ENCODE data around the gene TMEM242.
"Not testable (repeated sequence)": the region's sequence is repeated elsewhere in the genome, so short reads cannot be mapped to it uniquely, and the experiment has no call there.

The TMEM242 gene

GRCh38 chr6:157323255-157323965 is at the start of gene TMEM242:
TMEM242 (minus strand) TSS chr6:157323519; CDS start chr6:157323499, 20 bp downstream.
- DNase-seq: peak; percentile 90

GRCh38 chr6:157372501-157373280 is 49.4 kb upstream of the TMEM242 start:
- no peak for DNase-seq

DNA sequence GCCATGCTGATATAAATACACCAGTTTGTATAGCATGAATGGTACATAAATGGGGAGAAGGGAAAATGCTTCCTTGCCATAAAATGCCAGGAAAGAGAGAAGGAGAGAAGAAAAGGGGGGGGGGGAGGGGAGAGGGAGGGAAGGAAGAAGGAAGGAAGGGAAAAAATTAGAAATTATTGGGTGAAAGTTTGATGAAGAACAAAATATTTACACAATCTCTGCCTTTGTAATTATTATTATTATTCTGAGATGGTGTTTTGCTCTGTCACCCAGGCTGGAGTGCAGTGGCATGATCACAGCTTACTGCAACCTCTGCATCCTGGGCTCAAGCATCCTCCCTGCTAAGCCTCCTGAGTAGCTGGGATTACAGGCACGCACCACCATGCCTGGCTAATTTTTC is 47.4 kb upstream of the TMEM242 start:
- DNase-seq: no peak

- DNase-seq: no peak
Measured at GRCh38 chr6:157368359-157369049, 45.2 kb upstream of the TMEM242 start.

DNA sequence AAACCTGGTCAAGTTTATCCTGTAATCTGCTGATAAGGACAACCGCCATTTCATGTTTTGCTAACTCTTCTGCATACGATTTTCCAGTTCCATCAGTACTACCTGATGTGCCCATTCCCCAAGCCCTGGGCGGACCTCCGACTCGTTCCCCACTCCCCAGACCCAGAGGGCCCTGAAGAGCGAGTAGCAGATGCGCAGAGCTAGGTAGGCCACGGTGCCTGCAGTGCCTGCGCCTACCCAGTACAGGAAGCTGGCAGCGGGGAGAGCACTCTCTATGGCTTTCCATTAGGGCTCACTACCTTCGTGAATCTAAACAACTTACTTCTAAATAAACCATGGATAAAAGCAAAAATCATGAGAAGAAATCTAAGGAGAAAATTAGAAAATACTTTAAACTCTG is 43.3 kb upstream of the TMEM242 start:
- DNase-seq: no peak

DNA sequence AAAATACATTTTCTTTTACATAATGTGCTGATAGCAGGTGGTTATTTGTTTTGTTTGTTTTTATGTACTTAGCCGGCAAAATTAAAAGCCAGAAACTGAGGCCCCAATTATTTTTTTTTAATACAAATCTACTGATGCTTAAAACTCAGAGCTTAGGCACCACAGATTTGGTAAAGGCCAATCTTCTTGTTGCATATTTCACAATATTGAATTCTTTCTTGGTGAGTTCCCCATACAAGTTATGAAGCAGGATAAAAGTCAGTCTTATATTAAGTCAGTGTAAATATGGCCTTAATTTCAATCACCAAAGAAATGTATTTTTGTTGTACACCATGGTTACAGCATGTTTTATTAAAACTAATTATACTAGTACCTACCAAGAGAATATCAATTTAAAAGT is 41.4 kb upstream of the TMEM242 start:
- DNase-seq: no peak

- DNase-seq: no peak
Measured at GRCh38 chr6:157361886-157362285, 38.6 kb upstream of the TMEM242 start.

- DNase-seq: no peak
Measured at GRCh38 chr6:157358287-157358686, 35.0 kb upstream of the TMEM242 start.

DNA sequence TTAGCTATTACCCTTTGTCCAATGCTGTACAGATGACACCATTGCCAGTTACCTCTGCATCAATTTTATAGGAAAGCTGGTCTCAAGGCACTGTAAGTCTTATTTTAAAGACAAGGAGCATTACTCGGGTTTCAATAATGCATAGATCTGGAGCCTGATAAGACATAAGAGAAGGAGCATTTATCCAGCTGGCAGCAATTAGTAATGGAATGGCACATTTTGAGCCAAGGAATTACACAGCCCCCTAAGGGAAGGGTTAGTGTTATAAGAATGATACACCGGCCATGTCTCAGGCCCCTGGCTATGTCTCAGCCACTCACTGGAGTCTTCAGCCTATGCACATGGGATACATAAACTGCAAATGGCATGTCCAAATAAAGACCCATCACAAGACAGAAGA is 23.1 kb upstream of the TMEM242 start:
- no peak for DNase-seq

DNA sequence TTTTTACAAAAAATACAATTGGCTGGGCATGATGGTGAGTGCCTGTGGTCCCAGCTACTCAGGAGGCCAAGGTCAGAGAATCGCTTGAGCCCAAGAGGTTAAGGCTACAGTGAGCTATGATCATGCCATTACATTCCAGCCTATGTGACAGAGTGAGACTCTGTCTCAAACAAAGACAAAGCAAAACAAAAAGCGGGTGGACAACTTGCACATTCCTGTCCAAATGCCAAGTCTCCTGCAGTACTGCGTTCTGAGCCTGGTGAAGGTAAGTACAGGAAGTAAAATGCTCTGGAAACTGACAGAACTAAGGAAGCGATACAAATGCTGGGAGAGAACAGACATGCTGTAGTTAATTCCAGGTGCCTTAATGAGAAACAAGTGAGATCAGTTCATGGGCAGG is 20.4 kb upstream of the TMEM242 start:
- no peak for DNase-seq

GRCh38 chr6:157339432-157339831 is 16.1 kb upstream of the TMEM242 start:
- no peak for DNase-seq

DNA sequence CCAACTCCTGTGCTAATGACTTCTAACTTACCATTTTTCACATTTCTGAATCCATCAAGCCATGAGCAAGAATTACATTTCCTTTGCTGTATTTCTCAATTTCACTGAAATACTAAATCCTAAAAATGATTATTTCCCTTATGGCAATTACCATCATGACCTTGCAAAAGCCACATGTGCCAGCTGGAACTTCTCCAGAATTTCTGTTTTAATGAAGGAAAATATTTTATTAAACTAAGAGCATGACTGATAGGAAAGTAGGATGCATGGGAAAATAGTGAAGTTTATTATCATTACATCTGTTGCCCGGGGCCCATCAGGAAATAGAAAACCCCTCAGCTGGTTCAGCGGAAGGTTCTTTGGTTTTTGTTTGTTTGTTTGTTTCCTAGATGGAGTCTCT is 14.4 kb upstream of the TMEM242 start:
- no peak for DNase-seq

- DNase-seq: not testable (repeated sequence)
Measured at GRCh38 chr6:157337276-157337675, 14.0 kb upstream of the TMEM242 start.

DNA sequence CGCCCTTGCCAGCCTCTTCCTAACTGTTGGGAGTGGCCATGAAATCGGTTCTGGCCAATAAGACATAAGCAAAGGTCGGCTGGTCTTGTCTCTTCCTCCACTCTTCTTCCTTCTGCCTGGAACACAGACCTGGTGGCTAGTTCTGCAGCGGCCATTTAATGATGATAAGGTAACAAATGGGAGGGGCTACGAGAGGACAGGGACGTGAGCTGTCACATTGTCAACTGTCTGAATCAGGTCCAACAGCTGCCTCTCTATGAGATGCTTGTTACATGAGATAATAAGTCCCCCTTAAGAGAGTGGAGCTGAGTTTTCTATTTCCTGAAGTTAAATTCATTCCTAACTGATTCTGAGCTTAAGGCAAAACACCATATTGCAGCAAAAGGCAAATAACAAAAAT is 12.5 kb upstream of the TMEM242 start:
- no peak for DNase-seq

GRCh38 chr6:157333956-157334355 is 10.6 kb upstream of the TMEM242 start:
- no peak for DNase-seq

DNA sequence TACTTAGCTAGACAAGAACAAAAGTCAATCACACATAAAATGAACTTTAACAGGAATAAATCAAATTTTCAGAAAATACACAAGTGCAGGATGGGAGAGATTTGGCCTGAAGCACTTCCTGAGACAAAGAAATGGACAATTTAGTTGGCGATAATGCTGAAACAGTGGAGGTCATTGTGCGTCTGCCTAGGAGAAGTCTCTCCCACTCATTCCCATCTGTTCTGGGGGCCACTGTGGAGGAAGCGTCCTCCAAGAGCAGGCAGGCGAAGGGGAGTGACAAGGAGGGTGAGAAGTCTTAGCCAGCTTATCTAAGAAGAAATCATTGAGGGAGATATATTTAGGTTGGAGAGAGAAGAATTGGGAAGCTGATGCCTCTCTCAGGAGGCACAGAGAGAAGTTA is 10.2 kb upstream of the TMEM242 start:
- DNase-seq: no peak

GRCh38 chr6:157332813-157333212 is 9.5 kb upstream of the TMEM242 start:
- no peak for DNase-seq

DNA sequence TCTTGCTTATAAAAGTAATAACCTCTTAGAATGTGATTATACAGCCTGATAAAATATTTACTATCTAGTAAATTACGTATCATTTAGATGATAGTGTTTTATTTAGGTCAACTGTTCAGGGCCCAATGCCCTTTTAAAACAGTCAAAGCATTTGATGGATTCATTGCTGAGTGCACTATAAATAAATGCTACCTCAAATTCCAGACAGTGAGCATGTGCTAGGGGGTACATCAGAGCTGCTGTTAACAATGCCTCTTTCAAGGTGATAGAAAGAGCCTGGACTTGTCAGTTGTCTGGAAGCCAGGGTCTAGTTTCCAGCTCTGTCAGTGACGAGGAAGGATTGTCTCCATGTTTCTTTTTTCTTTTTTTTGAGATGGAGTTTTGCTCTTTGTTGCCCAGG is 7.5 kb upstream of the TMEM242 start:
- DNase-seq: no peak

- no peak for DNase-seq
Measured at GRCh38 chr6:157329829-157330228, 6.5 kb upstream of the TMEM242 start.

GRCh38 chr6:157328108-157328692 is 4.9 kb upstream of the TMEM242 start:
- DNase-seq: no peak

DNA sequence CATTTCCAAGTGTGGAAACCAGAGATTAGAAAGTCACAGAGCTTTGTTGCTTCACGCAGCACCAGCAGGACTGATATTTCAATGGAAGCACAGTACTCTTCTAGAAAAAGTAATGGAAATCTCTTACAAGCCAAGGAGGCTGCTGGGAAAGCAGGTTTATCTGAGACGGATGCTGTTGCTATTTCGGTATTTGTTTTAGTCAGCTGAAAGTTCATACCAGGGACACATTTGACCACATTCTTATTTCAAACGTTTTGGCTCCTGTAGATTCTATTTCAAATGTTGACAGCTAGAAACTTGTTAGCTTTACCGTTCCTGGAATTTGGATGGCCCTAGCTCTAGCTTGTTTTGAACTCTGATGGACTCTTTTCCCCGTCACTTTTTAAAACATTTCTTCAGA is 3.7 kb upstream of the TMEM242 start:
- no peak for DNase-seq

DNA sequence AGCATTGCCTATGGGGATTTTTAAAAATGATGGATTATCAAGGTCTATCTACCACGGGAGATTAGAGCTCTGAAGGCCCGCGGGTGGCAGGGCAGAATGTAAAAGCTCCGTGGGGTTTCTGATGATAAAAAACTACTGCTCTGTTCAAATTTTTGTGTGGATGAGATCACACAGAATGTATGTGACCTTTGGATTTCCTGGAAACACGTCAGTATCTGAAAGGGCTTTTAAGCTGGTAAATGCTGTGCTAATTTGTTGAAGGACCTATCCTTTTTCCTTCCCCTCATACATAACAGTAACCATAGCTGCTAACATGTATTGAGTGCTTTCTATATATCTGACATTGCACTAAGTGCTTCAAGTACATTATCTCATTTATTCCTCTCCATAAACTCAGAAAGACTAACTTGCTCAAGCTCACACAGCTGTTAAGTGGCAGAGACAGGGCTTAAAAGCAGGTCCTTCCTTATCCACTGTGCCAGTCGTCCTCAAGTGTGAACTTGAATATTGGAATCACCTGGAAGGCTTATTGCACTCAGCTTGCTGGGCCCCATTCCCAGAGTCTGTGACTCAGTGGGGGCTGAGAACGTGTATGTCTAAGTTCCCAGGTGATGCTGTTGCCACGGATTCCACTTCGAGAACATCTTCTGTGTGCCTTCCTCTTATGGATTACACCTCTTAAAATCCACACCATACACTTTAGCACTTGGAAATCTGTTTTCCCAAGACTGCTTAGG is 1.9 kb upstream of the TMEM242 start:
- DNase-seq: no peak

DNA sequence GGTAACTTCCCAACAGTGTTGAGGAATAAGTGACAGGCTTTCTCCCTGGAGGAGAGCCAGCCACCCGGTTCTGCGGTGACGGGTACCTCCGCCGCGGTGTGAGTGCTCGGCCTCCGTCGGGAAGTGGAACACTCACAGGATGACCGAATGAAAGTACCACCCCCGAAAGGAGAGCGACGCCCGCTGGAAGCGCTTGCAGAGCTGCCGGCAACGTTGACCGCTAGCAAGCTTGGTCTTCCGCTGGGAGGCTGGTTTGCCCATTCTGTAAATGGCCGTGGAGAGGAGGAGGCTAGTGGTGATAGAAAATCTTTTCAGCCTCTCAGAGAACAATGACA is 614 bp upstream of the TMEM242 start:
- DNase-seq: peak; percentile 78
